RWPE2 (cell line): Measurements from ENCODE around the gene FRY.
A peak's percentile ranks its signal among the peaks of the same experiment; 100 is the strongest.

Experiments
- ATAC-seq: fragments of 200-7000 bp; cut with Tn5 transposase; 3 replicates; pipeline ENCODE4 v1.9.1; 2021; ENCODE audit warnings: low read depth
- DNase-seq: peaks from one replicate; pipeline ENCODE4 v3.0.0-alpha.2; 2020; ENCODE audit warnings: low spot score
- H3K27ac ChIP-seq: fragments of 450-650 bp; 2 replicates; pipeline ENCODE4 v1.5.1; 2017; ENCODE audit warnings: mild to moderate bottlenecking; ENCODE audit not compliant: poor library complexity, severe bottlenecking
- H3K27me3 ChIP-seq: fragments of 250-450 bp; sonication (Bioruptor Pico); 2 replicates; pipeline ENCODE4 v1.5.1; 2021; ENCODE audit warnings: mild to moderate bottlenecking, moderate library complexity; ENCODE audit not compliant: insufficient read depth, poor library complexity, severe bottlenecking
- H3K36me3 ChIP-seq: fragments of 250-450 bp; sonication (Bioruptor Pico); 2 replicates; pipeline ENCODE4 v1.5.1; 2020; ENCODE audit warnings: low read depth, mild to moderate bottlenecking, moderate library complexity
- H3K4me1 ChIP-seq: fragments of 250-450 bp; sonication (Bioruptor Pico); 2 replicates; pipeline ENCODE4 v1.5.1; 2021; ENCODE audit warnings: mild to moderate bottlenecking, moderate library complexity; ENCODE audit not compliant: insufficient read depth, poor library complexity, severe bottlenecking
- H3K4me3 ChIP-seq: fragments of 250-450 bp; sonication (Bioruptor Pico); 2 replicates; pipeline ENCODE4 v1.5.1; 2021; ENCODE audit warnings: mild to moderate bottlenecking, moderate library complexity; ENCODE audit not compliant: severe bottlenecking
- H3K9me3 ChIP-seq: fragments of 250-450 bp; sonication (Bioruptor Pico); 2 replicates; pipeline ENCODE4 v1.5.1; 2021; ENCODE audit warnings: mild to moderate bottlenecking, moderate library complexity; ENCODE audit not compliant: severe bottlenecking
- CTCF ChIP-seq: fragments of 450-650 bp; IDR thresholded peaks from one replicate; pipeline ENCODE4 v1.5.1; 2017; ENCODE audit warnings: mild to moderate bottlenecking, moderate library complexity; ENCODE audit not compliant: poor library complexity, severe bottlenecking

Gene FRY

GRCh38 chr13:32013181-32013580 is 18.4 kb upstream of the FRY start:
- H3K4me1 ChIP-seq, result no peaks in the 10 kb centered on the region
- no peak overlapping the region for H3K27ac ChIP-seq
- no peaks in the 10 kb centered on the region for H3K36me3 ChIP-seq
- no peaks in the 10 kb centered on the region for H3K27me3 ChIP-seq
- DNase-seq, result no peak
- TF ChIP-seq CTCF, result no peak
- no peaks in the 10 kb centered on the region for H3K9me3 ChIP-seq
- ATAC-seq, result no peak
- no peak overlapping the region for H3K4me3 ChIP-seq

GRCh38 chr13:32016119-32016518 is 15.5 kb upstream of the FRY start:
- ATAC-seq, result no peak
- no peak for DNase-seq
- H3K4me3 ChIP-seq, result no peak overlapping the region
- TF ChIP-seq CTCF, result no peak
- no peaks in the 10 kb centered on the region for H3K27me3 ChIP-seq
- no peaks in the 10 kb centered on the region for H3K9me3 ChIP-seq
- no peak overlapping the region for H3K27ac ChIP-seq
- H3K36me3 ChIP-seq, result no peaks in the 10 kb centered on the region
- no peaks in the 10 kb centered on the region for H3K4me1 ChIP-seq

GRCh38 chr13:32016631-32017030 is 14.9 kb upstream of the FRY start:
- Histone ChIP-seq H3K4me3 (no peak overlapping the region), H3K9me3 (no peaks in the 10 kb centered on the region), H3K4me1 (no peaks in the 10 kb centered on the region), H3K27me3 (no peaks in the 10 kb centered on the region), H3K36me3 (no peaks in the 10 kb centered on the region), H3K27ac (no peak overlapping the region)
- no peak for TF ChIP-seq CTCF
- ATAC-seq (no peak), DNase-seq (no peak)

GRCh38 chr13:32017474-32017873 is 14.1 kb upstream of the FRY start:
- no peaks in the 10 kb centered on the region for H3K4me1 ChIP-seq
- no peaks in the 10 kb centered on the region for H3K9me3 ChIP-seq
- no peaks in the 10 kb centered on the region for H3K27me3 ChIP-seq
- DNase-seq (no peak), ATAC-seq (no peak)
- no peak overlapping the region for H3K27ac ChIP-seq
- TF ChIP-seq CTCF, result no peak
- H3K36me3 ChIP-seq, result no peaks in the 10 kb centered on the region
- no peak overlapping the region for H3K4me3 ChIP-seq

DNA sequence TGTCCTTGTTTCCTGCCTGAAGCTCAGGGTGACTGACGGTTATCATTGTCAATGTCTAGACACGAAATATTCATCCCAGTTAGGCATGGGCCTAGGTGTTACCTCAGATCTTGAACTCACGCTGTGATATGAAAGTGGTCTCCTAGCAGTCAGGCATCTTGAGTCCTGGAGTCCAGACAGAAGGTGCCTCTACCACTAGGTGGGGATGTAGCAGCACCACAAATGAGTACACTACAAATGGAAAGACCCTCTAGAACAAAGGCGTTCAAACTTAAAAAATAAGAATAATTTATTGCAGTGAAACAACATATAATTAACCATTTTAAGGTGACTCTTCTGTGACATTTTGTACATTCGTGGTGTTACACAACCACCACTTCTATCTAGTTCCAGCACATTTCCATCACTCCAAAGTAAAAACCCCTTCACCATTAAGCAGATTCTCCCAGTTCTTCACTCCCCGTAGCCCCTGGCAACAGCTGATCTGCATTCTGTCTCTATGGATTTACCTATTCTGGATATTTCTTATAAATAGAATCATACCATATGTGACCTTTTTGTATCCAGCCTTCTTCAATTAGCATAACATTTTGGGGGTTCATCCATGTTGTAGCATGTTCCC is 11.9 kb upstream of the FRY start:
- Histone ChIP-seq H3K27ac (no peak overlapping the region), H3K27me3 (no peaks in the 10 kb centered on the region), H3K9me3 (no peaks in the 10 kb centered on the region), H3K4me1 (no peaks in the 10 kb centered on the region), H3K36me3 (no peaks in the 10 kb centered on the region), H3K4me3 (no peak overlapping the region)
- peak; percentile 60 for TF ChIP-seq CTCF
- ATAC-seq, result peak; percentile 44; the same call in 1 of the 3 replicates
- DNase-seq, result no peak
